DOHH2 (cell line): ENCODE measurements around the gene GPR157.
"Not testable (repeated sequence)": the region's sequence is repeated elsewhere in the genome, so short reads cannot be mapped to it uniquely, and the experiment has no call there.

ENCODE experiments used
- H3F3A ChIP-seq: fragments of 200-600 bp; sonication (generic), shearing (Covaris generic); 2 replicates; pipeline ENCODE4 v1.6.0; 2016; ENCODE audit warnings: antibody characterized with exemption, mild to moderate bottlenecking; ENCODE audit not compliant: control insufficient read depth, insufficient read depth
- H3K27ac ChIP-seq: fragments of 200-600 bp; sonication (generic); 2 replicates; pipeline ENCODE4 v1.5.1; 2014; ENCODE audit warnings: low read depth, mild to moderate bottlenecking, low read length, moderate library complexity
- H3K27me3 ChIP-seq: fragments of 200-600 bp; sonication (generic); 2 replicates; pipeline ENCODE4 v1.6.1; 2014; ENCODE audit warnings: mild to moderate bottlenecking, low read length, mixed read lengths; ENCODE audit not compliant: control insufficient read depth
- H3K36me3 ChIP-seq: fragments of 200-600 bp; sonication (generic); 2 replicates; pipeline ENCODE4 v1.6.1; 2014; ENCODE audit warnings: mild to moderate bottlenecking, low read length, moderate library complexity, mixed read lengths; ENCODE audit not compliant: control insufficient read depth
- H3K4me1 ChIP-seq: fragments of 200-600 bp; sonication (generic); 2 replicates; pipeline ENCODE4 v1.6.1; 2014; ENCODE audit warnings: mild to moderate bottlenecking, low read length, mixed read lengths; ENCODE audit not compliant: control insufficient read depth
- H3K4me2 ChIP-seq: fragments of 200-600 bp; sonication (generic); 2 replicates; pipeline ENCODE4 v1.6.0; 2014; ENCODE audit warnings: mild to moderate bottlenecking, low read length, moderate library complexity
- H3K4me3 ChIP-seq: fragments of 200-600 bp; sonication (generic); 2 replicates; pipeline ENCODE4 v1.5.1; 2014; ENCODE audit warnings: mild to moderate bottlenecking, low read length, mixed read lengths
- H3K79me2 ChIP-seq: fragments of 200-600 bp; sonication (generic); 2 replicates; pipeline ENCODE4 v1.6.1; 2014; ENCODE audit warnings: mild to moderate bottlenecking, low read length, mixed read lengths; ENCODE audit not compliant: control insufficient read depth
- H3K9me2 ChIP-seq: fragments of 200-600 bp; sonication (generic); replicated peaks from 2 replicates; pipeline ENCODE4 v1.6.1; 2014; ENCODE audit warnings: mild to moderate bottlenecking, low read length, mixed read lengths; ENCODE audit not compliant: control insufficient read depth
- H3K9me3 ChIP-seq: fragments of 200-600 bp; sonication (generic); 2 replicates; pipeline ENCODE4 v1.6.1; 2014; ENCODE audit warnings: antibody characterized with exemption, low read length, mixed read lengths; ENCODE audit not compliant: control insufficient read depth, insufficient read depth
- H4K20me1 ChIP-seq: fragments of 200-600 bp; sonication (generic); 2 replicates; pipeline ENCODE4 v1.6.0; 2014; ENCODE audit warnings: low read depth, mild to moderate bottlenecking, antibody characterized with exemption, low read length, moderate library complexity; ENCODE audit not compliant: control insufficient read depth, insufficient read depth
- EZH2phosphoT487 ChIP-seq: fragments of 200-600 bp; sonication (generic); IDR thresholded peaks from 2 replicates; pipeline ENCODE4 v1.6.1; 2017; ENCODE audit warnings: borderline replicate concordance, mild to moderate bottlenecking, antibody characterized with exemption, low read length, moderate library complexity, mixed read lengths
- TF ChIP-seq, protein P1 (sequence below): fragments of 200-600 bp; sonication (generic); IDR thresholded peaks from one replicate; pipeline ENCODE4 v1.5.1; 2014; ENCODE audit warnings: antibody characterized with exemption, mild to moderate bottlenecking, low read depth, low read length; ENCODE audit not compliant: poor library complexity, severe bottlenecking

Gene GPR157

DNA sequence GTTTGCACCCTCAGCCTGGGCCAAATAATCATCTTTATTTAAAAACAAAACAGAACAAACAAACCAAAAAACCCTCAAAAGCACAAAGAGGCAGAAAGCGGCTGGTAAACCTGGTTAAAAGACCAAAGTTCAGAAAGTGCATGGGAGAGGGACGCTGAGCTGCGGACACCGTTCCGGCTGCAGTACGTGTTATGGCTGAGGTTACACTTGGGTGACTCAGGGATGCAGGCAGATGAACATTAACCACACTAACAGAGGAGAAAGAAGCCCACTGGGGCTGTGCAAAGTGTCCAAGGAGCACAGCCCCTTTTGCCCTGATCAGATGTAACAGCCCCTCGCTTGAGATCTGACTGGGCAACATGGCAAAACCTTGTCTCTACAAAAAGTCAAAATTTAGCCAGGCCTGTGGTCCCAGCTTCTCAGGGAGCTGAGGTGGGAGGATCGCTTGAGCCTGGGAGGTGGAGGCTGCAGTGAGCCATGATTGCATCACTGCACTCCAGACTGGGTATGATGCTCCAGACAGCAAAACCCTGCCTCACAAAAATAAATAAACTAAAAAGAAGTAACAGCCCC lies 28.3 kb downstream of the GPR157 start:
- H3K27me3 ChIP-seq = no peaks in the 10 kb centered on the region

DNA sequence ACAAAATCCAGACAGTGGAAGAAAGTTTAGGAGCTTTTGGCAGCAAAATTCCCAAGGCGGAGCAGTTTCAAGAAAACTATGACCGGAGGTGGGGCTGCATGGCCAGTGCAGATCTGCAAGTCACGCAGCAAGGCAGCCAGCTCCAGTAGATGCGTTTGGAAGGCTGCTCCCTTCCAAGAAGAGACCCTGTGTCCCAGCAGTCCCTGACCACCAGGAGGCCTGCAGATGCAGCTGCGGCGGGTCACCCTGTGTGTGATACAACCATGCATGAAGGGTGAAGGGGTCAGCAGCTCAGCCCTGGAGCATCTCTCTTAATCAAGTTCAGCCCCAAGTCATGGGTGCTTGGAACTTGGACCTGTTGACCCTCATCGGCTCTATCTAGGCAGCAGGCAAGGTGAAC lies 29.3 kb downstream of the GPR157 start:
- no peak for TF ChIP-seq EZH2phosphoT487
- H3K4me2 ChIP-seq = no peak overlapping the region
- H3K4me1 ChIP-seq = peaks cover 26% of the 10 kb centered on the region
- no peak overlapping the region for H3K4me3 ChIP-seq
- H3K27me3 ChIP-seq = no peaks in the 10 kb centered on the region
- no peaks in the 10 kb centered on the region for H3K36me3 ChIP-seq
- no peaks in the 10 kb centered on the region for H3K79me2 ChIP-seq
- H3F3A ChIP-seq = no peaks in the 10 kb centered on the region
- no peaks in the 10 kb centered on the region for H3K9me2 ChIP-seq
- no peak overlapping the region for H3K27ac ChIP-seq
- no peaks in the 10 kb centered on the region for H4K20me1 ChIP-seq
- no peaks in the 10 kb centered on the region for H3K9me3 ChIP-seq

More for the DNA sequence above, 28.3 kb downstream of the GPR157 start:
- peaks cover 26% of the 10 kb centered on the region for H3K4me1 ChIP-seq
- no peaks in the 10 kb centered on the region for H3F3A ChIP-seq
- no peak overlapping the region for H3K27ac ChIP-seq
- TF ChIP-seq, protein P1, sequence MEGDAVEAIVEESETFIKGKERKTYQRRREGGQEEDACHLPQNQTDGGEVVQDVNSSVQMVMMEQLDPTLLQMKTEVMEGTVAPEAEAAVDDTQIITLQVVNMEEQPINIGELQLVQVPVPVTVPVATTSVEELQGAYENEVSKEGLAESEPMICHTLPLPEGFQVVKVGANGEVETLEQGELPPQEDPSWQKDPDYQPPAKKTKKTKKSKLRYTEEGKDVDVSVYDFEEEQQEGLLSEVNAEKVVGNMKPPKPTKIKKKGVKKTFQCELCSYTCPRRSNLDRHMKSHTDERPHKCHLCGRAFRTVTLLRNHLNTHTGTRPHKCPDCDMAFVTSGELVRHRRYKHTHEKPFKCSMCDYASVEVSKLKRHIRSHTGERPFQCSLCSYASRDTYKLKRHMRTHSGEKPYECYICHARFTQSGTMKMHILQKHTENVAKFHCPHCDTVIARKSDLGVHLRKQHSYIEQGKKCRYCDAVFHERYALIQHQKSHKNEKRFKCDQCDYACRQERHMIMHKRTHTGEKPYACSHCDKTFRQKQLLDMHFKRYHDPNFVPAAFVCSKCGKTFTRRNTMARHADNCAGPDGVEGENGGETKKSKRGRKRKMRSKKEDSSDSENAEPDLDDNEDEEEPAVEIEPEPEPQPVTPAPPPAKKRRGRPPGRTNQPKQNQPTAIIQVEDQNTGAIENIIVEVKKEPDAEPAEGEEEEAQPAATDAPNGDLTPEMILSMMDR = no peak
- TF ChIP-seq EZH2phosphoT487 = no peak
- no peak overlapping the region for H3K4me3 ChIP-seq
- no peaks in the 10 kb centered on the region for H3K36me3 ChIP-seq
- no peaks in the 10 kb centered on the region for H3K9me3 ChIP-seq
- H3K79me2 ChIP-seq = no peaks in the 10 kb centered on the region
- no peaks in the 10 kb centered on the region for H3K9me2 ChIP-seq
- no peak overlapping the region for H3K4me2 ChIP-seq
- no peaks in the 10 kb centered on the region for H4K20me1 ChIP-seq

DNA sequence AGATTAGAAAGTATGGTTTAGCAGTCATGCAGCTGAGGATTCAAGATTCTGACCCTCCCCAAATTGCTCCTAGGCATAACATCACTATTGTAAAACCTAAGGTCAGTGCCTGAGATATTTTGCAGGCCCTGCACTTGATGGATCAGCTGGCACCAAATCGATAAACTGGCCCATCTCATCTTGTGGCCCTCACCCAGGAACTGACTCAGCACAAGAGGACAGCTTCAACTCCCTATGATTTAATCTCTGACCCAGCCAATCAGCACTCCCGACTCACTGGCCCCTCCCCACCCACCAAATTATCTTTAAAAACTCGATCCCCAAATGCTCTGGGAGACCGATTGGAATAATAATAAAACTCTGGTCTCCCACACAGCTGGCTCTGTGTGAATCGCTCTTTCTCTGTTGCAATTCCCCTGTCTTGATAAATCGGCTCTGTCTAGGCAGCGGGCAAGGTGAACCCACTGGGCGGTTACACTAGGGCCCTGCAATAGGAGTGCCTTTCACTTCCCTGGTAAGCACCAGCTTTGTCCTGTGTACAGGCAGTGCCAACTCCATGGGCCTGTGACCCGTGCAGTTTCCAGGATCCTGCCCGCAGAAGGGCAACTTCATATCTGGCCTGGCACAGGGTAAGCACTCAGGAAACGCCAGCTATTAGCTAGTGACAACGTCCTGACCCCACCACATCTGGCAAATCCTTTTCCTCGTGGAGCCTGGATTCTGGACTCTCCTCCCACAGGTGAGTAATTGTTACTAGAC lies 30.8 kb downstream of the GPR157 start:
- H3K36me3 ChIP-seq = no peaks in the 10 kb centered on the region
- no peaks in the 10 kb centered on the region for H3K79me2 ChIP-seq
- H3K9me3 ChIP-seq = no peaks in the 10 kb centered on the region
- no peaks in the 10 kb centered on the region for H4K20me1 ChIP-seq
- H3K4me1 ChIP-seq = peaks cover 26% of the 10 kb centered on the region
- no peaks in the 10 kb centered on the region for H3K27me3 ChIP-seq
- H3K27ac ChIP-seq = no peak overlapping the region
- no peak overlapping the region for H3K4me3 ChIP-seq
- H3K9me2 ChIP-seq = no peaks in the 10 kb centered on the region
- no peaks in the 10 kb centered on the region for H3F3A ChIP-seq
- TF ChIP-seq, protein P1 = no peak
- no peak for TF ChIP-seq EZH2phosphoT487
- no peak overlapping the region for H3K4me2 ChIP-seq

DNA sequence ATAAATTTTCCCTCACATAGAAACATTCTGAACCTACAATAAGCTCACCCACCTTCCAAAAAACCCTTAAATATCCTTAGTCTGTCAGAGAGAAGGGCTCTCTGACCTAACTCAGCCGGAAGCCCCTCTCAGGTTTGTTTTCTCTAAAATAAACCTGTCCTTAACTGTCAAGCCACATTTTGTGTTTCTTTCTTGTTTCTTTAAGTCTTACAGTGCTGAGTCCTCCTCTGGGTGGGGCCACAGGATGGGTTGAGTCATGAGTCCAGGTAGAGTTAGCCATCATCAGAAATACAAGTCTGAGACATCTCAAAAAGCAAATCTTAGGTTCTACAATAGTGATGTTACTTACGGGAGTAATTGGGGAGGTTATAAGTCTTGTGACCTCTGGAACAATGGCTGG lies 33.1 kb downstream of the GPR157 start:
- Histone ChIP-seq H3K9me2 (no peaks in the 10 kb centered on the region), H3K4me2 (no peak overlapping the region), H3K27ac (no peak overlapping the region), H3K79me2 (no peaks in the 10 kb centered on the region), H3K4me1 (peaks cover 15% of the 10 kb centered on the region), H3K4me3 (no peak overlapping the region), H3K36me3 (no peaks in the 10 kb centered on the region), H3K9me3 (no peaks in the 10 kb centered on the region), H3K27me3 (no peaks in the 10 kb centered on the region), H3F3A (no peaks in the 10 kb centered on the region), H4K20me1 (no peaks in the 10 kb centered on the region)
- TF ChIP-seq EZH2phosphoT487 = no peak
- TF ChIP-seq, protein P1 = no peak

DNA sequence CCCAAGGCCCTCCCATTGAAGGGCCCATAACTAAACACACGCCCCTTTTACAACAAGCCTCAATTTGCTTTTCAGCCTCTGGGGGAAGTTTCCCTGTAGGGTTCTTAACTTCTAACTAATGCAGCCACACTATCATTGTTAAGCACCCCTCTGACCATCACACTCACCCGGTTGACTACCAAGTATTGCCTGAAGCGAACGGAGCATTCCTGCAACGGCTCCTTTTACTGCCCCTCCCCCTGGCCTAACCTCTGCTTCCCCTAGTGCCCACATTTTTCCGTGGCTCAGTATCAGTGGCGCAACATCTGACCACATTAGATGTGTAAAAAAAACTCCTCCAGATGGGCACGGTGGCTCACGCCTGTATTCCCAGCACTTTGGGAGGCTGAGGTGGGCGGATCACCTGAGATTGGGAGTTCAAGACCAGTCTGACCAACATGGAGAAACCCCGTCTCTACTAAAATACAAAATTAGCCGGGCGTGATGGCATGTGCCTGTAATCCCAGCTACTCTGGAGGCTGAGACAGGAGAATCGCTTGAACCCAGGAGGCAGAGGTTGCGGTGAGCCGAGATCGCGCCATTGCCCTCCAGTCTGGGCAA lies 34.8 kb downstream of the GPR157 start:
- H3K27ac ChIP-seq, H3K79me2 ChIP-seq, H3K9me2 ChIP-seq, H3F3A ChIP-seq, H3K4me2 ChIP-seq, H3K4me3 ChIP-seq, H3K27me3 ChIP-seq, H4K20me1 ChIP-seq, H3K4me1 ChIP-seq, H3K9me3 ChIP-seq, H3K36me3 ChIP-seq: not testable (repeated sequence)
